Fibroblast of skin of left quadriceps (primary cell): ENCODE results near the gene TMEM272.
A peak's percentile ranks its signal among the peaks of the same experiment; 100 is the strongest.

Experiments used
- DNase-seq, 2 experiments: peaks; one replicate each; pipeline ENCODE4 v3.0.0-alpha.2; 2013; ENCODE audit warnings: low read depth in 2 of 2

The TMEM272 gene

DNA sequence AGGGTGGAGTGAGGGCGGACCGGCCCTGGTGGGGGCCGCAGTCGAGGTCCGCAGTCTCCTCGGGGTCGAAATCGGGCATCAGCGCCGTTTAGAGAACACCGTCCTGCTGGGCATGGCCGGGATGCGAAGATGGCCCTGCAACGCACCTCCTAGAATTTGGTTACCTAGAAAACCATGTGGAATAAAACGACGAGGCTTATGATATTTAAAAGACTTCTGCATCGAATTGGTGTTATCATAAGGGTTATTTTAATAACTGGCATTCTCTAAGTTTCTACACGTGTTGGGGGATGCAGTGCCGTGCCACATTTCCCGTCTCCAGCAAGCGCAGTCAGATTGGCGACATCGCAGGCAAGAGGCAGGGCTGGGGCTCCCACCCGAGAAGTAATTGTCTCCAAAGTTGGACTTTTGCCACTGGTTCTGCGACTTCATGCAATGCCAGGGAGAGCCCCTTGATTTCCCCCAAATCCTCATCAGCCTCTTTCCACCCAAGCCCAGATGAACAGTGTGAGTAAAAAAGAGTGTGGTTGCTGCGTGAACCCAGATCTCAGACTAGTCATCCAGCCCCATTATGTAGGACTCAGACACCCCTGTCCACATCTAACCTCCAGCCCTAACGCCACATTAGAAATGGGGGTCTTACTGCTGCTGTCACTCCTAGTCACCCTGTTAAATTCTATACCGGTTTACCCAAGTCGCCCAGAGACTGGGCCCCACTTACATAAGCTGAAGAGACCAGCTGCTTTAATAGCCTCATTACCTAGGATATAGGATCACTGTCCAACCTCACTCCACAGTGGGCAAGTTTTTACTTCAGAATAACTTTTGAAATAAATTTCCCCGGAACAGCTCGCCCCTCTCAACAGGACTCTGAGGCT is 40.4 kb downstream of the TMEM272 start:
- no peak for DNase-seq

DNA sequence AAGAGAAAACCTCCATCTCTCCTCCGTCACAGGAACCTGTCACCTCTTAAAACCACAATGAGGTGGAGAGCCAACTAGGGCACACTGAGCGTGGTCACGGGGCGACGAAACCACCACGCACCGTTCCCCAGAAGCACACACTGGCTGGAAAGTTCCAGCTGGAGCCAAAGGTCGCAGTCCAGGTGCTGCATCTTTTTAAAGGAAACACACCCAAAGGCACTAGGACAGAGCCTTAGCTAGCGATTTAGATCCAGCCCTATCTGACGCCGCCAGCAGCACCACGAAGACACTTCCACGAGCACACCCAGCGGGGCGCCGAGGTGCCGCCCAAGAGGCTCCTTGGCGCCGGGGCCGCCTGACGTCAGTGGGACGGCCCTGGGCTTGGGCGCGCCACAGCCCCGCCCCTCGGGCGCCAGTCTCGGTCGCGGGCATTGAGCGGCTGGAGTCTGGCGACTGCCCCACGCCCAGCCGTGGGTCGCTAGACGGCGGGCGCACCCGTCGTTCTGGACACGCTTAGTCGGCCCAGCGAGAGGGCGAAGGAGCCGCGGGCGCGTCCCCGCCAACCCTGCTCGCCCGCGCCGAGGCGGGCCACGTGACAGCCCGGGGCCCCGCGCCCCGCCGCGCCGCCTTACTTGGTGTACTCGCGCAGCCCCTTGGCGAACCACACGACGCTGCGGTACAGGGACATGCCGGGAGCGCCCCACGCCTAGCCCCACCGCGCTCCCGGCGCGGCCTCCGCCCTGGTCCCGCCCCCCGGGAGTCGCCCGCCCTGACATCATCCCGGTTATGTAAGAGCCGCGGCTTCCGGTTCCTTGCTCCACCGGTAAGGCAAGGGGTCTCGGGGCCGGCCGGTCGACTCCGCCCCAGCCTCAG is 41.3 kb downstream of the TMEM272 start, which contains the start of gene DHRS12:
Gene DHRS12, minus strand, starts transcription at position 742 of the 873 bp plus-strand sequence. CDS start 4,504 bp downstream, outside the sequence.
- DNase-seq = peak; percentile 55 to 57

DNA sequence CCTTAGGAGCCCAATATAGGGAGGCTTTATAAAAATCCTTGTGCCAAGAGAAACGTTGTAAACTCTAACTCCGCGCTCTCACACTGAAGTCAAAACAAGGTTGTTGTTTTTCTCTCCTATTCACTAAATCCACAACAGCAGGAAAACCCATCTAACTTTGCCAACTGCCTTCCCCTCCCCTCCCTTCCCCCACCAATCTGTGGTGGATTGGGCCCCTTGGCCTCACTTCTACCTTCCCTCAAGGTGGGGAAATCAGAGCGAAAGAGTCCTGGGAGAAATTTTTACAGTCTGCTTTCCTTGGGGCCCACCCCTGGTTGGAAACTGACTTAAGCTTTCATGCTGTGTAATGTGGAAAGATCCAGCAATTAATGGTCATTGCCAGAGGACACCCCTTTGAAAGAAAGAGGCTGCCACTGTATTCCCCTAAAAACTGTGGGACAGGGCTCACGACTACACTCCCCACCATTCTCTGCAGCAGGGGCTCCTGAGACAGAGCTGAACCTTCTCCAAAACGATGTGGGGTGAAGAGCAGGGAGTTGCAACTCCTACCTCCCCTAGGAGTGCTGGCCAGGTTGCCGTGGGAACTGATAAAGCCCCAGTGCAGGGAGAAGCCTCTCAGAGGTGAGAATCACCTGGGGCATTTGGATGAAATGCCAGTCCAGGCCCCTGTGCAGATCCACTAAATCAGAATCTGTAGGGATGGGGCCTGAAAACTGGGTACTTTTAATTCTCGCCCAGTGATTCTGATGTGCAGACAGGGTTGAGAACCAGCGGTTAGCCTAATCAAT is 42.2 kb downstream of the TMEM272 start:
- DNase-seq = no peak

DNA sequence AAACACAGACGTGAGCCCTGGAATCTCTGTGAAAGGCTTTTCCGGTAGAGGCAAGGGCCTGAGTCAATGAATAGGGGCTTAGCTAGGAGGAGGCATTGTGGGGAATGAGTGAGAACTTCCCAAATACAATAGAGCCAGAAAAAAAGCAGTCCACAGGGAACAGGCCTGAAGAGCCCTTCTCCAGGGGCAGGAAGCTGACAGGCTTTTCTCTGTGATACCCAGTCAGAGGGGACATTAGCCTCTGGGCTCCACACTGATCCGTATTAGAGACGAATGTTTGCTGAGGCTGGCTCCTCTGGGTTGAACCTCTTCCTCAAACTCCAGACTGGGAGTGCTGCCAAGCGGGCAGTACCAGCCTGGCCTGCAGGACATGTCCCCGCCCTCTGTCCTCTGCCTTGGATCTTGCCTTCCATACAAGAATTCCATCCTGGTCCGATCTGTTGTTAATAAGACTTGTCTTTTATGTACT is 43.3 kb downstream of the TMEM272 start:
- no peak for DNase-seq

DNA sequence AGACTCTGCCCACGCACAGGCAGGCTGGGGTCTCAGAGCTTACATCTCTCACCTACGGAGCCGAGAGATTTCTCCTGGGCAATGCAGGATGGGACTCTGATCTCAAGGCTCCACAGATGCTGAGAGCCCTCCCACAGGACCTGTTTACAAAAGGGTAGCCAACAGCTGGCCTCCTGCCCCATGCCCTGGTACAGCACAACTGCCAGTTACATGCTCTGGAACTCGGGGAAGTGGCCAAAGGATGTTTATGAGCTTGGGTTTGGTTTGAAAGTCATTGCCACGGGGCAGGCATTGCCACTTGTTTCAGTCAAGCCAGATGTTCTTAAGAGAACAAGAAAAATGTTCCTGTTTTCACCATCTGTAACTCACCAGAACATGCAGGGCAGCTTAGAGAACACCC is 44.5 kb downstream of the TMEM272 start:
- DNase-seq = no peak

DNA sequence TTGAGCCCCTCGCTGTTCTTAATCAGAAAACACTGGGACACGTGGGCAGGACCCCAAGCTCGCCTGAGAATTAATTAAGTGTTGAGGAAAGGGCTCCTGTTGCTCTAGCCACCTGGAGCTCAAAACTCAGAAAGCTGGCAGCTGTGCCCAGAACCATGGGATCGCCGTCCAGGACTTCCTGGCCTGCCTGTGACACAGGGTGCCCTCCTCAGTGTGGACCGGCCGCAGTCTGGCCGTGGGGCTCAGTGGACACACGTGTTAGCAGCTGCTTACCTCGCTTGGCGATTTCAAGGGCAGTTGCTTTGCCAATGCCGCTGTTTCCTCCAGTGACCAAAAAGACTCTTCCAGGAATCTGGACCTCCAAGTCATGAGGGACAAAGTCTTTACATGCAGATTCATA is 45.7 kb downstream of the TMEM272 start:
- no peak for DNase-seq

GRCh38 chr13:51797664-51798488 is 47.1 kb downstream of the TMEM272 start:
- DNase-seq = peak; percentile 23 to 31

GRCh38 chr13:51796546-51796945 is 48.4 kb downstream of the TMEM272 start:
- no peak for DNase-seq

- DNase-seq = no peak
These were observed 49.6 kb downstream of the TMEM272 start for GRCh38 chr13:51795419-51795818.

- DNase-seq = no peak
These were observed 50.0 kb downstream of the TMEM272 start for GRCh38 chr13:51794964-51795363.

GRCh38 chr13:51793570-51794271 is 51.3 kb downstream of the TMEM272 start:
- DNase-seq = peak; percentile 58 to 60

DNA sequence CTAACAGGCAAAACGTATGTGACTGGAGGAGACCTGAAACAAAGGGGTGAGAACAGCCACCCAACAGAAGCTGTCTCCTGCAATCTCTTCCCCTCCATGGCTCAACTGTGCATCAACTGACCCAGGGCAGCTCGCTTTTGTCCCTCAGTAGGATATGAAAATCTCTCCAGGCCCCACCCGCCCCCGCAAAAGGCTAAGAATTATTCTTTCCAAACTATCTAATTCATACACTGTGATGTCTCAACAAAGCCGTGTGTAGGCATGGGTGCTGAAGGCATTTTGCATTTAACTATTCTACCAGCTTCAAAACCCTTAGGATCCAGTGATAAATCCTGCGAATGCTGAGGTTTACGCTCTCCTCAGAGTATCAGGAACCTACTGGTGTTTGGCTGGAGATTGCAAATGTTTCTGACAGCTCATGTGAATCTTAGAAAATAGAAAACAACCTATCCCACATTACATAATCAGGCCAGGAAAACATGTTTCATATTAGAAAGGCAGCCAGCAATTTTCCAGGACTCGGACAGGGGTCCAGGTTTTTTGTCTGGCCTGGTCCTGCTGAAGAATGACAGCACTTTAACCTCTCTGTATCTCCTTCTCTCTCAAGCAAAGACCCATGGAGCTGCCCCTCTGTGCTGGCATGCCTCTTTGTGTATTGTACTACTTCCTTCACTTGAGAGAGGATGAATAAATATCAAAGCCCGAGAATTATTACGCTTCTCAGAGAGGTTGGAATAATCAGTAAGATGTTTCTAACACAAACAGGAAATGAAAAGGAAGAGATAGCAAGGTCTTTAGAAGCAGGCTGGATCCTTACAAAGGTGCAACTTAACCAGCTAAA is 58.3 kb downstream of the TMEM272 start:
- no peak for DNase-seq

DNA sequence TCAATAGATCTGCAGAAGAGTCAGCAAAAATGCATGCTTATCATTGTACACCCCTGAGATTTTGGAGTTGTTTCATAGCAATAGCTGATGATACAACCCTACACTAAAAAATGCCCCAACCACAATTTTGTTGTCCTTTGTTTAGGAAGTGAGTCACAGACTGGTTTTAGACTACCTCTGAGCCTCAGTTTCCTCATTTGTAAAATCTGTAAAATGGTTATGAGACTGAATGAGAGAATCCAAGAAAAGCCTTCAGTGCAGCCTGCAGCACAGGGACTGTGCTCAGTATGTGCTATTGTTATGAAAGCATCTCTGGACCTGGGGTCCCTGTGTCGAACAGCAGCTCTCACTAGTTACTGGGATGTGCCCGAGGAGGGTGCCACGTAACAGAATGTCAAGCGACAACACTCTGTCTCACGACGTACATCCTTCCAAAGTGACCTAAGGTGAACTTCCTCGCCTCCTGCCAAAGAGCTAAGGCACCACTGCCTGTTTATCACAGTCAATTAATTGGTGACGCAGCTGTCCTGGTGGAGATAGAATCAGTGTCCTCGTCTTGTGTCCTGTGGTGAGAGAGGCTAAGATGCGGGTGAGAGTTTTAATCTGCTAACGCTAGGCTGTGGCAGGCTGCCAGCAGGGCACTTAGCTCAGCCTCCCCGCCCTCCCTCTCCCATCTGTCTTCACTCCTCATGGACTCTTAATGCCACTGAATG is 59.1 kb downstream of the TMEM272 start:
- no peak for DNase-seq

DNA sequence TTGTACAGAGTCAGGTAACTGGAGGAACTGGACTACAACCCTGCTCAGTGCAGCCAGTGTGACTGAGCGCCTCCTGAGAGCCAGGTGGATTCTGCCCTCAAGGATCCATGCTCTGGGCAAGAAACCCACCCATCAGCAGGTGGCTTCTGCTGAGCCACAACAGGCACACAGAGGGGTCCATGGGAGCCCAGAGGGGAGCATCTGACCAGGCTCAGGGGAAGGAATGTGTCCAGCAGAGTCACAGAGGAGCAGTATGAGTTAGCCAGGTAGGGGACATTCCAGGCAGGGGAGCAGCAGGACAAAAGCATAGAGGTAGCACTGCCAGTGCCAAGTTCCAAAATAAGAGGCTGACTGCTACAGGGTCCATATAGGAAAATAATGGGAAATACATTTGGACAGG is 60.9 kb downstream of the TMEM272 start:
- no peak for DNase-seq

DNA sequence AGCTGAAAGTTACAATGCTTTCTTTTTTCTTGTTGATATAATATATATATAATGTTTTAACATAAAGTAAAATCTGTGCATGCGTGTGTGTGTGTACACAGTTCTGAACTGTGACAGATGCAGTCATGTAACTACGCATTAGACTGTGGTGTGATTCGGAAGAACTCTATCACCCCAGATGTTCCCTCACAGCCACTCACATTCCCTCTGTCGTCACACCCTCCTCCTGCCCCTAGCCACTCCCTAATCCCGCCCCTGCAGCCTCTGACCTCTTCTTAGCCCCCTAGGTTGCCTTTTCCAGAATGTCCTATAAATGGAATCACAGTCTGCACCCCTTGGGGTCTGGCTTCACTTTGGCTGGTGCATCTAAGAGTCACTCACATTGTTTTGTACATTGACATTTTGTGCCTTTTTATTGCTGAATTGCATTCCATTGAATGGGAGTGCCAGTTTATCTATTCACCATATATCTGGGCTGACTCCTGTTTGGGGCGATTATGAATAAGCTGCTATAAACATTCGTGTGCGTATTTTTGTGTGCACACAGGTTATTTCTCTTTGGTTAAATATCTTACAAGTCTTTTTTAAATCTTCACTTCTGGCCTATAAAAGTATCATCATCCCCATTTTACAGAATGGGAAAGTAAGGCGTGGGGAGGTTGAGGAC is 61.4 kb downstream of the TMEM272 start:
- DNase-seq = no peak

DNA sequence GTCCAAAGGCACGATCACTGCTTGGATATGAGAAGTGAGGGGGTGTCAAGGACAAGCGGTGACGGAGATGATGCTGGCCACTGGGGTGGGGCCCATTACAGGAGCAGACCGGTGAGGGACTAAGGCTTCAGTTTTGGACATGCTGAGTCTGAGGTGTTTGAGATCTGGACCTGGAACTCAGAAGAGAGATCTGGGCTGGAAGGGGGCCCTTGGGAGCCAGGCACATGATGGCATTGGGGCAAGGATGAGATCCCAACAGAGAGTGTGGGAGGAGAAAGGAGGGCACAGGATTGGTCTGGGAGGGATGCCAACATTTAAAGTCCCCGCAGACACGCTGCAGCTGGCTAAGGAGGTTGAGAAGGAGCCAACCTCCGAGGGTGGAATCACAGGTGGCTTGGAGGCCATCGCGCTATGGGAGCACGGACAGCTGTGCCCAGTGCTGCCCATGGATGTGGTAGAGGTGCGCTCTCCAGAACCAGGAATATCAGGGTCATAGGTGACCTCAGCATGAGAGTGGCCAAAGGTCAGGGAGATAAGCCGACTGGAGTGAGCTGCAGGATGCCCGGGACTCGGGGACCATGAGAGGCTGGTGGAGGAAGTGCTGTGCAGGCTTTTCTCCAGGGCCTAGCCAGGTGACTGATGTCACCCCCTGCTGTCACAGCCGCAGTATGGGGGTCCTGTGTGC is 62.8 kb downstream of the TMEM272 start:
- DNase-seq = no peak

GRCh38 chr13:51781246-51782022 is 63.5 kb downstream of the TMEM272 start:
- DNase-seq = no peak
